ENCODE data around the gene C2orf66.
A peak's percentile ranks its signal among the peaks of the same experiment; 100 is the strongest.

Gene C2orf66

GRCh38 chr2:196758474-196759377, 50.4 kb downstream of the C2orf66 start:
- DNase-seq, result peak; percentile 6
